Body of pancreas (tissue), 4 donors: ENCODE measurements around the gene SUGCT. TPM values are rescaled to one million over a fixed set of nuclear protein-coding genes. Genes with fewer than 3 reads are reported as not detected.
"Not testable (repeated sequence)": the region's sequence is repeated elsewhere in the genome, so short reads cannot be mapped to it uniquely, and the experiment has no call there.

Experiments
- ATAC-seq: fragments of 150-250 bp; one replicate; pipeline ENCODE4 v1.9.1; 2016
- DNase-seq, 4 donors: peaks; one replicate each; pipeline ENCODE4 v3.0.0-alpha.2; 2019
- H3K27ac ChIP-seq, 4 donors: fragments of 200-600 bp; sonication (generic); 1 replicate in 3 of 4; 2 replicates in 1 of 4; pipeline versions ENCODE4 v1.5.1 to v1.6.1; 2016 to 2019; ENCODE audit warnings: mild to moderate bottlenecking in 1 of 4, mixed read lengths in 1 of 4, moderate library complexity in 1 of 4
- H3K27me3 ChIP-seq, 2 donors: fragments of 200-600 bp; sonication (generic); one replicate each; pipeline ENCODE4 v1.6.0; 2016; ENCODE audit warnings: mild to moderate bottlenecking in 1 of 2
- H3K36me3 ChIP-seq, 2 donors: fragments of 200-600 bp; sonication (generic); replicated peaks in 1 of 2; 2 replicates each; pipeline ENCODE4 v1.5.1; 2016; ENCODE audit warnings: low read depth in 2 of 2; ENCODE audit not compliant: insufficient read depth in 1 of 2
- H3K4me1 ChIP-seq: fragments of 200-600 bp; sonication (generic); one replicate; pipeline ENCODE4 v1.6.0; 2016
- H3K4me3 ChIP-seq, 2 donors: fragments of 200-600 bp; sonication (generic); 1 replicate in 1 of 2; 2 replicates in 1 of 2; pipeline ENCODE4 v1.5.1; 2016 to 2019
- H3K9me3 ChIP-seq, 3 donors: fragments of 200-600 bp; sonication (generic); 1 replicate in 2 of 3; 2 replicates in 1 of 3; pipeline ENCODE4 v1.5.1; 2016
- POLR2A ChIP-seq, 3 donors: fragments of 450-650 bp; IDR thresholded peaks; one replicate each; pipeline ENCODE4 v1.6.1; 2016; ENCODE audit warnings: antibody characterized with exemption in 3 of 3, mild to moderate bottlenecking in 2 of 3
- WGBS, 2 donors: methylation state at CpG; one replicate each; pipeline ENCODE4 v1.1.5; 2017; 5-methylcytosine and 5-hydroxymethylcytosine counted together
- intact Hi-C: fragments of 100-400 bp; cut with DNase I; formaldehyde crosslinking; loops from one replicate; pipeline ENCODE4 v1.15.1; 2023
- total RNA-seq, 2 donors: library from RNA; depleted of rRNA; stranded (reverse); fragments of >200 nt; gene quantifications; one replicate each; pipeline ENCODE4 v1.1.0, GENCODE V29; 2016
- TF ChIP-seq, protein P1 (sequence below), 7 experiments: fragments of 450-650 bp in 4 of 7; fragments of 200-600 bp in 3 of 7; sonication (generic) in 3 of 7; IDR thresholded peaks; one replicate each; pipeline ENCODE4 v1.5.1; 2016 to 2019; ENCODE audit warnings: antibody characterized with exemption in 7 of 7

SUGCT gene
- total RNA-seq, 2 donors from 2014 or later: 0.78 to 1.3 TPM

GRCh38 chr7:40619647-40620046 is 484.8 kb downstream of the SUGCT start:
- no peaks in the 10 kb centered on the region for H3K4me1 ChIP-seq
- WGBS, 2 donors: 63 to 75% methylated on average over 1 of the region's 1 CpG
- no peaks in the 10 kb centered on the region for H3K36me3 ChIP-seq
- H3K4me3 ChIP-seq: no peak overlapping the region
- intact Hi-C loops: no loop called here
- no peak overlapping the region for H3K27ac ChIP-seq
- H3K9me3 ChIP-seq: no peaks in the 10 kb centered on the region
- ATAC-seq: no peak
- no peak for TF ChIP-seq POLR2A (IDR thresholded peaks at IDR 0.05)
- TF ChIP-seq, protein P1, sequence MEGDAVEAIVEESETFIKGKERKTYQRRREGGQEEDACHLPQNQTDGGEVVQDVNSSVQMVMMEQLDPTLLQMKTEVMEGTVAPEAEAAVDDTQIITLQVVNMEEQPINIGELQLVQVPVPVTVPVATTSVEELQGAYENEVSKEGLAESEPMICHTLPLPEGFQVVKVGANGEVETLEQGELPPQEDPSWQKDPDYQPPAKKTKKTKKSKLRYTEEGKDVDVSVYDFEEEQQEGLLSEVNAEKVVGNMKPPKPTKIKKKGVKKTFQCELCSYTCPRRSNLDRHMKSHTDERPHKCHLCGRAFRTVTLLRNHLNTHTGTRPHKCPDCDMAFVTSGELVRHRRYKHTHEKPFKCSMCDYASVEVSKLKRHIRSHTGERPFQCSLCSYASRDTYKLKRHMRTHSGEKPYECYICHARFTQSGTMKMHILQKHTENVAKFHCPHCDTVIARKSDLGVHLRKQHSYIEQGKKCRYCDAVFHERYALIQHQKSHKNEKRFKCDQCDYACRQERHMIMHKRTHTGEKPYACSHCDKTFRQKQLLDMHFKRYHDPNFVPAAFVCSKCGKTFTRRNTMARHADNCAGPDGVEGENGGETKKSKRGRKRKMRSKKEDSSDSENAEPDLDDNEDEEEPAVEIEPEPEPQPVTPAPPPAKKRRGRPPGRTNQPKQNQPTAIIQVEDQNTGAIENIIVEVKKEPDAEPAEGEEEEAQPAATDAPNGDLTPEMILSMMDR (IDR thresholded peaks at IDR 0.05): no peak
- no peak for DNase-seq
- no peaks in the 10 kb centered on the region for H3K27me3 ChIP-seq

- DNase-seq (no peak), ATAC-seq (no peak)
- Histone ChIP-seq H3K9me3 (no peaks in the 10 kb centered on the region), H3K27ac (no peak overlapping the region), H3K36me3 (no peaks in the 10 kb centered on the region), H3K27me3 (no peaks in the 10 kb centered on the region), H3K4me3 (no peak overlapping the region), H3K4me1 (no peaks in the 10 kb centered on the region)
- no peak for TF ChIP-seq POLR2A (IDR thresholded peaks at IDR 0.05)
- intact Hi-C loops: no loop called here
- WGBS, 2 donors: 77 to 85% methylated on average over 4 of the region's 4 CpGs
Measured at GRCh38 chr7:40621592-40621998, 486.8 kb downstream of the SUGCT start.

- Histone ChIP-seq H3K9me3 (no peaks in the 10 kb centered on the region), H3K27me3 (no peaks in the 10 kb centered on the region), H3K4me1 (no peaks in the 10 kb centered on the region), H3K4me3 (no peak overlapping the region), H3K36me3 (no peaks in the 10 kb centered on the region), H3K27ac (no peak overlapping the region)
- no peak for ATAC-seq
- TF ChIP-seq POLR2A (IDR thresholded peaks at IDR 0.05): no peak
- TF ChIP-seq, protein P1 (IDR thresholded peaks at IDR 0.05): no peak
- intact Hi-C loops: no loop called here
- DNase-seq: no peak
- WGBS, 2 donors: 49 to 62% methylated on average over 3 of the region's 3 CpGs
Measured at GRCh38 chr7:40622941-40623501, 488.2 kb downstream of the SUGCT start.

- H3K4me3 ChIP-seq: no peak overlapping the region
- 68 to 74% methylated on average over 2 of the region's 2 CpGs for WGBS, 2 donors
- no peaks in the 10 kb centered on the region for H3K36me3 ChIP-seq
- H3K27me3 ChIP-seq: no peaks in the 10 kb centered on the region
- ATAC-seq (no peak), DNase-seq (no peak)
- TF ChIP-seq, protein P1 (IDR thresholded peaks at IDR 0.05): no peak
- TF ChIP-seq POLR2A (IDR thresholded peaks at IDR 0.05): no peak
- H3K9me3 ChIP-seq: no peaks in the 10 kb centered on the region
- intact Hi-C loops: no loop called here
- no peak overlapping the region for H3K27ac ChIP-seq
- no peaks in the 10 kb centered on the region for H3K4me1 ChIP-seq
Measured at GRCh38 chr7:40623863-40624262, 489.1 kb downstream of the SUGCT start.

- H3K36me3 ChIP-seq, H3K27ac ChIP-seq, H3K4me3 ChIP-seq, DNase-seq, H3K9me3 ChIP-seq, intact Hi-C loops, H3K4me1 ChIP-seq, ATAC-seq, H3K27me3 ChIP-seq: not testable (repeated sequence)
- WGBS, 2 donors: 94 to 100% methylated on average over 1 of the region's 1 CpG
Measured at GRCh38 chr7:40627361-40627760, 492.6 kb downstream of the SUGCT start.

GRCh38 chr7:40629891-40630290 is 495.1 kb downstream of the SUGCT start:
- Histone ChIP-seq H3K27me3 (no peaks in the 10 kb centered on the region), H3K4me1 (no peaks in the 10 kb centered on the region), H3K4me3 (no peak overlapping the region), H3K9me3 (no peaks in the 10 kb centered on the region), H3K36me3 (no peaks in the 10 kb centered on the region), H3K27ac (no peak overlapping the region)
- ATAC-seq (no peak), DNase-seq (no peak)
- TF ChIP-seq POLR2A (IDR thresholded peaks at IDR 0.05): no peak
- TF ChIP-seq, protein P1 (IDR thresholded peaks at IDR 0.05): no peak
- WGBS, 2 donors: 75 to 89% methylated on average over 5 of the region's 5 CpGs
- intact Hi-C loops: no loop called here
